Colonic mucosa (tissue), 4 donors: ENCODE measurements around the gene CD52. TPM values are rescaled to one million over a fixed set of nuclear protein-coding genes. Genes with fewer than 3 reads are reported as not detected.

Source experiments
- DNase-seq: peaks from one replicate; pipeline ENCODE4 v3.0.0-alpha.2; 2020
- H3K27ac ChIP-seq: fragments of 200-600 bp; one replicate; pipeline ENCODE4 v1.8.0; 2021
- H3K27me3 ChIP-seq: fragments of 200-600 bp; one replicate; pipeline ENCODE4 v1.8.0; 2021
- H3K36me3 ChIP-seq: fragments of 200-600 bp; one replicate; pipeline ENCODE4 v1.8.0; 2021
- H3K4me1 ChIP-seq: fragments of 200-600 bp; one replicate; pipeline ENCODE4 v1.8.0; 2021; ENCODE audit warnings: mild to moderate bottlenecking
- H3K4me3 ChIP-seq: fragments of 200-600 bp; one replicate; pipeline ENCODE4 v1.8.0; 2021
- H3K9ac ChIP-seq, 2 donors: one replicate each; pipeline ENCODE4 v1.7.0; 2013; ENCODE audit warnings: control low read depth in 2 of 2, low read depth in 2 of 2, low read length in 2 of 2
- H3K9me3 ChIP-seq: fragments of 200-600 bp; one replicate; pipeline ENCODE4 v1.8.0; 2021
- intact Hi-C: fragments of 100-400 bp; cut with DNase I; formaldehyde crosslinking; loops from one replicate; pipeline ENCODE4 v1.14.1; 2022
- total RNA-seq, 2 donors: library from RNA; stranded (reverse); fragmentation: NEBNext Ultra II Directional in 1 of 2; extraction: Animal tissue kit (Norgen Biotek cat#: 25700) in 1 of 2; gene quantifications; one replicate each; pipeline ENCODE4 v1.2.1, GENCODE V29; 2021
- TF ChIP-seq, protein P1 (sequence below): fragments of 200-600 bp; IDR thresholded peaks from one replicate; pipeline ENCODE4 v1.8.0; 2022; ENCODE audit warnings: antibody characterized with exemption, mild to moderate bottlenecking
- donor health status: healthy.
- donor health status: DM: no; HTN: no; CAD: no.
- donor health status: DM: no; HTN: no; CAD: no.

CD52 gene
- total RNA-seq, 2 donors from 2014 or later, result 9.4 to 13.1 TPM

GRCh38 chr1:26349188-26349876 lies 31.6 kb downstream of the CD52 start:
- Histone ChIP-seq H3K9ac (no peak overlapping the region), H3K27me3 (no peaks in the 10 kb centered on the region), H3K4me3 (no peak overlapping the region), H3K4me1 (peaks cover 6% of the 10 kb centered on the region), H3K27ac (no peak overlapping the region), H3K36me3 (no peaks in the 10 kb centered on the region), H3K9me3 (no peaks in the 10 kb centered on the region)
- TF ChIP-seq, protein P1, sequence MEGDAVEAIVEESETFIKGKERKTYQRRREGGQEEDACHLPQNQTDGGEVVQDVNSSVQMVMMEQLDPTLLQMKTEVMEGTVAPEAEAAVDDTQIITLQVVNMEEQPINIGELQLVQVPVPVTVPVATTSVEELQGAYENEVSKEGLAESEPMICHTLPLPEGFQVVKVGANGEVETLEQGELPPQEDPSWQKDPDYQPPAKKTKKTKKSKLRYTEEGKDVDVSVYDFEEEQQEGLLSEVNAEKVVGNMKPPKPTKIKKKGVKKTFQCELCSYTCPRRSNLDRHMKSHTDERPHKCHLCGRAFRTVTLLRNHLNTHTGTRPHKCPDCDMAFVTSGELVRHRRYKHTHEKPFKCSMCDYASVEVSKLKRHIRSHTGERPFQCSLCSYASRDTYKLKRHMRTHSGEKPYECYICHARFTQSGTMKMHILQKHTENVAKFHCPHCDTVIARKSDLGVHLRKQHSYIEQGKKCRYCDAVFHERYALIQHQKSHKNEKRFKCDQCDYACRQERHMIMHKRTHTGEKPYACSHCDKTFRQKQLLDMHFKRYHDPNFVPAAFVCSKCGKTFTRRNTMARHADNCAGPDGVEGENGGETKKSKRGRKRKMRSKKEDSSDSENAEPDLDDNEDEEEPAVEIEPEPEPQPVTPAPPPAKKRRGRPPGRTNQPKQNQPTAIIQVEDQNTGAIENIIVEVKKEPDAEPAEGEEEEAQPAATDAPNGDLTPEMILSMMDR, result no peak
- intact Hi-C loops, result no loop called here
- DNase-seq, result no peak

GRCh38 chr1:26349877-26350244 lies 32.1 kb downstream of the CD52 start:
- TF ChIP-seq, protein P1, result no peak
- H3K27me3 ChIP-seq, result no peaks in the 10 kb centered on the region
- H3K9me3 ChIP-seq, result no peaks in the 10 kb centered on the region
- H3K4me3 ChIP-seq, result no peak overlapping the region
- intact Hi-C loops, result no loop called here
- no peak overlapping the region for H3K27ac ChIP-seq
- H3K9ac ChIP-seq, result no peak overlapping the region
- H3K4me1 ChIP-seq, result peaks cover 10% of the 10 kb centered on the region
- no peak for DNase-seq
- no peaks in the 10 kb centered on the region for H3K36me3 ChIP-seq

- H3K9me3 ChIP-seq, result no peaks in the 10 kb centered on the region
- peaks cover 10% of the 10 kb centered on the region for H3K4me1 ChIP-seq
- no peak for DNase-seq
- peak overlapping the region in 1 of 2 donors; percentile 48 for H3K9ac ChIP-seq
- no peaks in the 10 kb centered on the region for H3K27me3 ChIP-seq
- no peaks in the 10 kb centered on the region for H3K36me3 ChIP-seq
- no peak overlapping the region for H3K4me3 ChIP-seq
- no peak overlapping the region for H3K27ac ChIP-seq
- TF ChIP-seq, protein P1, result no peak
- intact Hi-C loops, result no loop called here
Measured at GRCh38 chr1:26350343-26350700, 32.6 kb downstream of the CD52 start.

DNA sequence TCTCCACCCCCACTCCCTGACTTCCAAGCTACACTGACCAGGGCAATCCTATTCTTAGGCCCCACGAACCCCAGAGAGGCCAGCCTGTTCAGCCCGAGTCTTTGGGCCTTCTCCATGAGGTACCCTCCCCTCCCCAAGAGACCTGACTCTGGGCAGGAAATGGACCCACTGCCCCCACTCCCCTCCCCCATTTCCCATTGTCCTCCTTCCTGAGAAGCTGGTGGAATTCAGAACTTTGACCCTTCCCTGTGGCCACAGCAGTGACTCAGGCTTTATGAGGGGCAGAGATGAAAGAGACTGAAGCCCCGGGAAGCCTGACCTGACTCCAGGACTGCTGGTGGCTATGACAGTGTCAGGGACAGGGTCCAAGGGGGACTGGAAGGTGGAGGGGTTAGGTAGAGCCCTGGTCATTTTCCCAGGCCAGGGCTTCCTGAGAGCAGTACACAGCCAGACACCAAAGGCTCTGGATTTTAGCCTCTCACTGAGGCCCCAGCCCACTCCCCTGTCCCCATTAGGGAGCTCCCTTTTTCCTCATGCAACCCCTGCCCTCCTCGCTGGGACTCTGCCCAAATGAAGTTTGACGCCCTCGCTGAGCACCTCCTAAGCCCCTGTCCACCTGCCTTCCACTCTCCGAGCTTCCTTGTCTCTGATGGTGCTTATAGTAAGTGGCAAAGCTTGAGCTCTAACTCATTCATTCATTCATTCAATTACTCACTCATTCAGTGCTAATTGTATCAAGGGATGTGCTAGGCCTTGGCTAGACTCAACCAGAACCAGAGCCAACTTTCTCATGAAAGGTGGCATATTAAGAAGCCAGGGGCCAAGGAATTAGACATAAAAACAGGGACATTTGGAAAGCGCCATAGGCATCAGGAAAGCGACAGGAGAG lies 33.2 kb downstream of the CD52 start:
- Histone ChIP-seq H3K4me3 (no peak overlapping the region), H3K36me3 (no peaks in the 10 kb centered on the region), H3K9me3 (no peaks in the 10 kb centered on the region), H3K4me1 (peaks cover 10% of the 10 kb centered on the region), H3K27ac (peak overlapping the region; percentile 9), H3K9ac (peak overlapping the region in 1 of 2 donors; percentile 48), H3K27me3 (no peaks in the 10 kb centered on the region)
- TF ChIP-seq, protein P1, result no peak
- intact Hi-C loops, result no loop called here
- peak; percentile 57 for DNase-seq

DNA sequence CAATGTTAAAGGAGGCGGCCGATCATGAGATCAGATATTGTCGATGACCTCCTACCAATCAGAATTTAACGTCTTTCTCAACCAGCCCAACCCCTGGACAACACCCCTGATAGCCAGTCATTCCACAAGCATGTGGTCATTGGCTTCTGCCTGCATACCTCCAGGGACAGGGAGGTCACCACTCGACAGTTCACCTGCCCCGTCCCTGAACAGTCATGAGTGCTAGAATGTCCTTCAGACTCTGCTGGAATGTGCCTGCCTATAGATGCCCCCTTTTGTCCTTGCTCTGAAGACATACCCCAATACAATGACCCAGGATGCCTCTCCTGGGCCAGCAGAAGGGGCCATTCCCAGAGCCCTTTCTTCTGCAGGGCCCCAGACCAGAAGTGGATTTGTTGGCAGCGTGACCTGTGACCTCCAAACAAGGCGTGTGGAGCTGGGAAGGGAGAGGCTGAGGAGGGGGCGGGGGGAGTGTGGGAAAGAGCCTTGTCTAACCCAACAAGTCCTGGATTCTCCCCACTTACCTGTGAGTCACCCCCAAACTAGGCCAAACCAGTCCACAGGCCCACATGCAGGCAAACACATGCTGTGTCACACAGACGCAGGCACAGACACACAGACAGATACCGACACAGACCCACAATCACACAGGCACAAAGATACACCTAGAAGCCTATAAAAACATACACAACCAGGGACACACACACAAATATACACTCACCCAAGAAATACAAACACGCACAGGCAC lies 34.0 kb downstream of the CD52 start:
- H3K4me3 ChIP-seq, result no peak overlapping the region
- no peaks in the 10 kb centered on the region for H3K36me3 ChIP-seq
- H3K27me3 ChIP-seq, result no peaks in the 10 kb centered on the region
- H3K4me1 ChIP-seq, result peaks cover 10% of the 10 kb centered on the region
- TF ChIP-seq, protein P1, result no peak
- H3K9me3 ChIP-seq, result no peaks in the 10 kb centered on the region
- intact Hi-C loops, result no loop called here
- no peak overlapping the region for H3K9ac ChIP-seq
- DNase-seq, result no peak
- no peak overlapping the region for H3K27ac ChIP-seq
